ENCODE measurements around the gene TOP3B. TPM values are rescaled to one million over a fixed set of nuclear protein-coding genes. Genes with fewer than 3 reads are reported as not detected.

Gene TOP3B
- total and polyA plus RNA-seq, 9 of the 15 experiments (the other 6 are each of a cell fraction or from before 2014, with no cell fraction given), result 3.0 to 188 (median 112) TPM

DNA sequence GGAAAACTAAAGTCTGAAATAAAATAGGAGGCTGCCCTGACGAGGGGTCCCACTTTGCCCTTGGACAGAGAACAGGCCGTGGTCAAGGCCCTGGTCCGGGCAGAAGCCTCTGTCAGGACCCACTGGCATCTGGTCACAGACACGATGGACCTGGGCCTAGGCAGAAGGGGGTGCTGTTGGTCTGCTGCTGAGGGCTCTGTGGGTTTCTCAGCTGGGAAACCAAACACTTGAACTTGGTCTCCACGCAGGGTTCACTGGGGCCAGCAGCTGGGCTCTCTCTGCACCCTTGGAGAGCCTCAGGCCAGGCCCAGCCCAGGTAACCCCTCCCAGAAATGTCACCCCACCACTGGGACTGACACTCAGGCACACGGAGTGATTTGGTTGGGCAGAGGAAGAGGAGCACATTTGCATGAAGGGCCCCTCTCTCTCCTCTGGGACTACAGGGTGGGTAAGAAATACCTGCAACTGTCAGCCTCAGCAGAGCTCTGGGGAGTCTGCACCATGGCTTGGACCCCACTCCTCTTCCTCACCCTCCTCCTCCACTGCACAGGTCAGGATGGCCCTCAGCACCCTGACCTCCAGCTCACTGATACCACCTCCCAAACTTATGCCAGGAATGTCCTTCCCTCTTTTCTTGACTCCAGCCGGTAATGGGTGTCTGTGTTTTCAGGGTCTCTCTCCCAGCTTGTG, 48.1 kb upstream of the TOP3B start (continued):
- no peak for TF ChIP-seq ZNF668 (CRISPR knock-in tag; IDR thresholded peaks at IDR 0.05)
- TF ChIP-seq LCOR (CRISPR knock-in tag; IDR thresholded peaks at IDR 0.05), result no peak
- peak; percentile 49; the same call in 1 of the 2 replicates for TF ChIP-seq ZNF263 (CRISPR knock-in tag; IDR thresholded peaks at IDR 0.05; ENCODE audit: borderline replicate concordance)
- TF ChIP-seq NCOA2 (IDR thresholded peaks at IDR 0.05; ENCODE audit: partially characterized antibody in 2 of 2), result no peak
- TF ChIP-seq ZFP36 (IDR thresholded peaks at IDR 0.05; ENCODE audit: low read depth, low read length, partially characterized antibody), result no peak
- TF ChIP-seq ZFP1 (CRISPR knock-in tag; IDR thresholded peaks at IDR 0.05), result no peak
- no peak for TF ChIP-seq RNF2 (IDR thresholded peaks at IDR 0.05)
- no peak for TF ChIP-seq CBX5 (IDR thresholded peaks at IDR 0.05; ENCODE audit: borderline replicate concordance, low read depth)
- TF ChIP-seq, protein P1, sequence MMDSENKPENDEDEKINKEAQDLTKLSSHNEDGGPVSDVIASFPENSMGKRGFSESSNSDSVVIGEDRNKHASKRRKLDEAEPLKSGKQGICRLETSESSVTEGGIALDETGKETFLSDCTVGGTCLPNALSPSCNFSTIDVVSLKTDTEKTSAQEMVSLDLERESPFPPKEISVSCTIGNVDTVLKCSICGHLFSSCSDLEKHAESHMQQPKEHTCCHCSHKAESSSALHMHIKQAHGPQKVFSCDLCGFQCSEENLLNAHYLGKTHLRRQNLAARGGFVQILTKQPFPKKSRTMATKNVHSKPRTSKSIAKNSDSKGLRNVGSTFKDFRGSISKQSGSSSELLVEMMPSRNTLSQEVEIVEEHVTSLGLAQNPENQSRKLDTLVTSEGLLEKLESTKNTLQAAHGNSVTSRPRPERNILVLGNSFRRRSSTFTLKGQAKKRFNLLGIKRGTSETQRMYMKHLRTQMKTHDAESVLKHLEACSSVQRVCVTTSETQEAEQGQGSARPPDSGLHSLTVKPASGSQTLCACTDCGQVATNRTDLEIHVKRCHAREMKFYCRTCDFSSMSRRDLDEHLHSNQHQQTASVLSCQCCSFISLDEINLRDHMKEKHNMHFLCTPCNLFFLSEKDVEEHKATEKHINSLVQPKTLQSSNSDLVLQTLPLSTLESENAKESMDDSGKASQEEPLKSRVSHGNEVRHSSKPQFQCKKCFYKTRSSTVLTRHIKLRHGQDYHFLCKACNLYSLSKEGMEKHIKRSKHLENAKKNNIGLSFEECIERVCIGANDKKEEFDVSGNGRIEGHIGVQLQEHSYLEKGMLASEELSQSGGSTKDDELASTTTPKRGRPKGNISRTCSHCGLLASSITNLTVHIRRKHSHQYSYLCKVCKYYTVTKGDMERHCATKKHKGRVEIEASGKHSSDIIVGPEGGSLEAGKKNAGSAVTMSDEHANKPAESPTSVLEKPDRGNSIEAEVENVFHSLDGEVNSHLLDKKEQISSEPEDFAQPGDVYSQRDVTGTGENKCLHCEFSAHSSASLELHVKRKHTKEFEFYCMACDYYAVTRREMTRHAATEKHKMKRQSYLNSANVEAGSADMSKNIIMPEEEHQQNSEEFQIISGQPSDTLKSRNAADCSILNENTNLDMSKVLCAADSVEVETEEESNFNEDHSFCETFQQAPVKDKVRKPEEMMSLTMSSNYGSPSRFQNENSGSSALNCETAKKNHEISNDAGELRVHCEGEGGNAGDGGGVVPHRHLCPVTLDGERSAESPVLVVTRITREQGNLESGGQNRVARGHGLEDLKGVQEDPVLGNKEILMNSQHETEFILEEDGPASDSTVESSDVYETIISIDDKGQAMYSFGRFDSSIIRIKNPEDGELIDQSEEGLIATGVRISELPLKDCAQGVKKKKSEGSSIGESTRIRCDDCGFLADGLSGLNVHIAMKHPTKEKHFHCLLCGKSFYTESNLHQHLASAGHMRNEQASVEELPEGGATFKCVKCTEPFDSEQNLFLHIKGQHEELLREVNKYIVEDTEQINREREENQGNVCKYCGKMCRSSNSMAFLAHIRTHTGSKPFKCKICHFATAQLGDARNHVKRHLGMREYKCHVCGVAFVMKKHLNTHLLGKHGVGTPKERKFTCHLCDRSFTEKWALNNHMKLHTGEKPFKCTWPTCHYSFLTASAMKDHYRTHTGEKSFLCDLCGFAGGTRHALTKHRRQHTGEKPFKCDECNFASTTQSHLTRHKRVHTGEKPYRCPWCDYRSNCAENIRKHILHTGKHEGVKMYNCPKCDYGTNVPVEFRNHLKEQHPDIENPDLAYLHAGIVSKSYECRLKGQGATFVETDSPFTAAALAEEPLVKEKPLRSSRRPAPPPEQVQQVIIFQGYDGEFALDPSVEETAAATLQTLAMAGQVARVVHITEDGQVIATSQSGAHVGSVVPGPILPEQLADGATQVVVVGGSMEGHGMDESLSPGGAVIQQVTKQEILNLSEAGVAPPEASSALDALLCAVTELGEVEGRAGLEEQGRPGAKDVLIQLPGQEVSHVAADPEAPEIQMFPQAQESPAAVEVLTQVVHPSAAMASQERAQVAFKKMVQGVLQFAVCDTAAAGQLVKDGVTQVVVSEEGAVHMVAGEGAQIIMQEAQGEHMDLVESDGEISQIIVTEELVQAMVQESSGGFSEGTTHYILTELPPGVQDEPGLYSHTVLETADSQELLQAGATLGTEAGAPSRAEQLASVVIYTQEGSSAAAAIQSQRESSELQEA (IDR thresholded peaks at IDR 0.05; ENCODE audit: low read depth), result no peak
- peak; percentile 57; the same call in 1 of the 2 replicates for TF ChIP-seq ETV5 (CRISPR knock-in tag; IDR thresholded peaks at IDR 0.05; ENCODE audit: low read depth)
- peak; percentile 66; the same call in 1 of the 2 replicates for TF ChIP-seq ZNF124 (CRISPR knock-in tag; IDR thresholded peaks at IDR 0.05)
- no peak for TF ChIP-seq TEAD4 (IDR thresholded peaks at IDR 0.05; ENCODE audit: low read length)
- TF ChIP-seq TEAD4 (CRISPR knock-in tag; IDR thresholded peaks at IDR 0.05; ENCODE audit: borderline replicate concordance), result no peak
- TF ChIP-seq TOE1 (IDR thresholded peaks at IDR 0.05; ENCODE audit: borderline replicate concordance), result no peak
- no peak for TF ChIP-seq TOE1 (CRISPR knock-in tag; IDR thresholded peaks at IDR 0.05; ENCODE audit: borderline replicate concordance, low read depth)
- peak; percentile 42; the same call in 1 of the 2 replicates for TF ChIP-seq NR3C1 (CRISPR knock-in tag; IDR thresholded peaks at IDR 0.05)
- no peak for TF ChIP-seq BCL6 (CRISPR knock-in tag; IDR thresholded peaks at IDR 0.05)
- TF ChIP-seq MCM7 (IDR thresholded peaks at IDR 0.05), result no peak
- no peak for TF ChIP-seq ETV1 (tag; conservative IDR thresholded peaks at IDR 0.05; ENCODE audit: low read depth)
- no peak for TF ChIP-seq CCNT2 (IDR thresholded peaks at IDR 0.05; ENCODE audit: borderline replicate concordance, extremely low read depth, insufficient read length, low read depth, low read length)
- no peak for TF ChIP-seq TAF9B (IDR thresholded peaks at IDR 0.05; ENCODE audit: partially characterized antibody)
